GM21825 (cell line): ENCODE data around the gene CELSR2.

Source experiments
- ATAC-seq: cut with Tn5 transposase; IDR thresholded peaks from one replicate; pipeline ENCODE4 v1.9.1; 2021; ENCODE audit warnings: mild to moderate bottlenecking, moderate library complexity; ENCODE audit not compliant: unreplicated experiment

CELSR2 gene

DNA sequence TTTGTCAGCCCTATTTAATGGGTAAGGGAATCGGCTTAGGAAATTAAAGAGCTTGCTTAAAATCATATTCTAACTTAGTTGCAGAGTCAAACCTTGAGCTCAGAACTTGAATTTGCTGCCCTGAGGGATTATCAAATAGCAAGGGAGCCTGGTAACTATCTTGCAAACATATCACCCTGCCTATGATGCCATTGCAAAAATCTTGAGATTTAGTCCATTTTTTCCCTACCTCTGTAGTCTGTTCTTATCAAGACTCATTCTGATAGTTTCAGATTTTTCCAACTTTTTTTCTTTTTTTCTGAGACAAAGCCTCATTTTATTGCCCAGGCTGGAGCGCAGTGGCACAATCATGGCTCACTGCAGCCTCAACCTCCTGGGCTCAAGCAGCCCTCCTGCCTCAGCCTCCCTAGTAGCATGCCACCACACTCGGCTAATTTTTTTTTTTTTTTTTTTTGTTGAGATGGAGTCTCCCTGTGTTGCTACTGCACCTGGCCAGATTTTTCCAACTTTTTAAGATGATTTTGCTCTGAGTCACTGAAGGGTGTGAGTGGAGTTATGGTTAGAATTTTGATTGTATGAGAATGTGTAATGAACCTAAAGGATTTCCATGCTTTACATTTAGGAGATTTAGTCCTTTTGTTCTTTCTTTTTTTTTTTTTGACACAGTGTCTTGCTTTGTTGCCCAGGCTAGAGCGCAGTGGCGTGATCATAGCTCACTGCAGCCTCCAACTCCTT lies 23.5 kb upstream of the CELSR2 start:
- ATAC-seq = no peak

- ATAC-seq = no peak
These were observed 21.2 kb upstream of the CELSR2 start for GRCh38 chr1:109228167-109228566.

GRCh38 chr1:109229531-109230127 lies 19.7 kb upstream of the CELSR2 start:
- no peak for ATAC-seq

DNA sequence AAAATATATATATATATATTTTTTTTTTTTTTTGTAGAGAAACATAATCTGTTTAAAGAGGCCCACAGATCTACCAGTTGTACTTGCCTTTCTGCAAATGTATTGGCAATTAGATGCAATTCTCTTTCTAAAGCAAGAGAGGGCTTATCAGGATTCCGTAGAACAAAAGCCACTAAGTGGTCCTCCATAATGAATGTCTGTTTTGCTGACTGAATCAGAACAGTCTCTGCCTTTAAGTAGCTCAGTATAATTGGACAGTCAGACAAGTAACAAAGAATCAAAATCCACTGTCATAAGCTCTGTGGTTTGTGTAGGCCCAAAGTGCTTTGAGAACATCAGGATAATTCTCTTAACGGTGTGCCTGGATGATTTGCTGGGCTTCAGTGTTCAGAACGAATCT lies 18.3 kb upstream of the CELSR2 start:
- ATAC-seq = no peak

DNA sequence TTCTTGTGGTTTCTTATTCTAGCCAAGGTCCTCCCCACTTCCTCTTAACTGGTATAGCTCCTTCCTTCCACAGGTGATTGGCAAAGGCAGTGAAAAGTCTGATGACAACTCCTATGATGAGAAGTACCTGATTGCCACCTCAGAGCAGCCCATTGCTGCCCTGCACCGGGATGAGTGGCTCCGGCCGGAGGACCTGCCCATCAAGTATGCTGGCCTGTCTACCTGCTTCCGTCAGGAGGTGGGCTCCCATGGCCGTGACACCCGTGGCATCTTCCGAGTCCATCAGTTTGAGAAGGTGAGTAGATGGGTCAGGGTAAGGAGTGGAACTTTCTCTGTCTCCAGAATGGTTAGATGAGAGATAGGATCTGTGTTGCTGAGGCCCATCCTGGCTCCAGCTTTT lies 14.2 kb upstream of the CELSR2 start:
- no peak for ATAC-seq

DNA sequence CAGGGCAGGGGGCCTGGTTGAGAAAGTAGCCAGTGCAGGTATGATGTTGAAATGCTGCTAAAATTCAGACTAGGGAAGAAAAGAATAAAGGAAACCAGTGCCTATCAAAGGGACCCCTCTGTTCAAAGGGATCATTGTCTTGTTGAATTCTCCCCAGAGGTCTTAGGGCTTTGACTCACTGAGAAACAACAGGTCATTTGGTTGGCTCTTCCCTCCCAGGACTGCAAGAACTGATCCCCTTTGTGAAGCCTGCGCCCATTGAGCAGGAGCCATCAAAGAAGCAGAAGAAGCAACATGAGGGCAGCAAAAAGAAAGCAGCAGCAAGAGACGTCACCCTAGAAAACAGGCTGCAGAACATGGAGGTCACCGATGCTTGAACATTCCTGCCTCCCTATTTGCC lies 11.8 kb upstream of the CELSR2 start:
- no peak for ATAC-seq

DNA sequence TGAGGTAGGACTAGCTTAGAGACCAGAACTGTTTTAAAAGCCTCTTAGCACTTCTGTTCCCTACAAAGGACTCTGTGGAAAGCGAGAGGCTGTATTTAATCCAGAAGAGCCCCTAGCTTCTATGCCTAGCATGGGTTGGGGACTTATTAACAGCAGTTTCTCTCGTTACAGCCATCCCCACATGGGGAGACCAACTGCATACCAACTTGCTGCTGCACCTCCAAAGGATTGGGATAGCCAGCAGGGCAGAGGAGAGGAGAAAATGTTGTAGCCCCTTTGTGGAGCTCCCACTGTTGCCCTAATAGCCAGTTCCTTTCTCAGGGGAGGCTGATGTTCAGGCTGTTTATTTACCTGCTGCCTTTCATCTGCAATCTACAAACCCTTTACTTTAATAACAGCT lies 11.0 kb upstream of the CELSR2 start:
- ATAC-seq = no peak

DNA sequence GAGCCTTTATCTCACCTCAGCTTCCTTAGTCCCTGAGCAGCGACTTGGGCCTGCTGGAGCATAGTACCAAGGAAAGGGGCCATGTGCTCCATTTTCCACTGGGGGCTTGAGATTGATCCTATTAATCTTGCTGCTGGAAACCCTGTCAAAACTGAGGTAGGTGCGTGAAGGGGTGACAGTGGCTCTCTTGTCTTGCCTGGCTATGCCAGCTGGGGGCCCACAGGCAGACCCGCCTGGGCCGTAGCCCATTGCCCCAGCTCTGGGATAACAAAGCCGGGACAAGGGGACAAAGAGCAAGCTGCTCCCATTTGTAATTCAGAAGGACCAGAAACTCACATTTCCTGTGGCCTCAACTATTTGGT lies 10.3 kb upstream of the CELSR2 start:
- ATAC-seq = no peak

- no peak for ATAC-seq
These were observed 9.8 kb upstream of the CELSR2 start for GRCh38 chr1:109239409-109240068.

DNA sequence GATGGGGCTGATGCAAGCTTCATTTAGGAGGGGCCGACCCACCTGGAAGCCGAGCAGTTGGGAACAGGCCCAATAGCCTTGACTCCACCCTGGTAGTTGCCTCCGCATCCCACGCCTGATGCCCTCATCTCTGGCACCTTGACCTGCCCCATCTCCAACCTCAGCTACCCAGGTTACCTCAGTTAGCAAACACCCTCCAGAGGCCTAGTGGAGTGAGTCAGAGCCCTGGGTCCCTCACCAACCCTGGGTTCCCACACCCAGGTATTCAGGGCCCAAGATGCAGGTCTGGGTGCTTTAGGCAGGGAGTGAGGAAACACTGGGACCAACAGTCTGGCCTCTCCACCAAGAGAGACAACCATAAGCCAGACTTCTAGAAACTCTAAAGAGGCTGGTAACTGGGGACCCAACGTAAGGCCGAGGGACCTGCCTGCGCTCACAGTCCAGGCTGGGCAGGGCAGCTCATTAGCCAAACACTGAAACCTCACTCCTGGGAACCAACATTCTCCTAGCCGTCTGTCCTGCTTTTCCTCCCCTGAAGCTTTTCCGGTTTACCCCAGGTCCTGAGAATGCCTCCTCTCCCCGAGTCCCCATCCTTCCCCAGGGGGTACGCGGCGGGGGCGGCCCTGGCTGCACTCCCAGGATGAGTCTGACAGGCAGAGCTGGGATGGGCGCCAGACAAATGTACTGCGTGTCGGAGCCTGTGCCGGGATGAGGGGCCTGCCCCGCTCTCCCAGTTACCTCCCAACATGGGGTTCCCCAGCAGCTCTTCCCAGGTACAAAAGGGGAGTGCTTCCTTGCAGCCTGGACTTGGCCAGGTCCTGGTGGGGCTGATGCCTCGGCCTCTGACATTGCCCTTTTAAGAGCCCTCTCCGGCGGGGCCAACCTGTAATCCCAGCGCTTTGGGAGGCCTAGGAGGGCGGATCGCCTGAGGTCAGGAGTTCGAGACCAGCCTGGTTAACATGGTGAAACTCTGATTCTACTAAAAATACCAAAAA lies 8.9 kb upstream of the CELSR2 start:
- no peak for ATAC-seq

GRCh38 chr1:109241344-109241743 lies 8.0 kb upstream of the CELSR2 start:
- ATAC-seq = no peak

DNA sequence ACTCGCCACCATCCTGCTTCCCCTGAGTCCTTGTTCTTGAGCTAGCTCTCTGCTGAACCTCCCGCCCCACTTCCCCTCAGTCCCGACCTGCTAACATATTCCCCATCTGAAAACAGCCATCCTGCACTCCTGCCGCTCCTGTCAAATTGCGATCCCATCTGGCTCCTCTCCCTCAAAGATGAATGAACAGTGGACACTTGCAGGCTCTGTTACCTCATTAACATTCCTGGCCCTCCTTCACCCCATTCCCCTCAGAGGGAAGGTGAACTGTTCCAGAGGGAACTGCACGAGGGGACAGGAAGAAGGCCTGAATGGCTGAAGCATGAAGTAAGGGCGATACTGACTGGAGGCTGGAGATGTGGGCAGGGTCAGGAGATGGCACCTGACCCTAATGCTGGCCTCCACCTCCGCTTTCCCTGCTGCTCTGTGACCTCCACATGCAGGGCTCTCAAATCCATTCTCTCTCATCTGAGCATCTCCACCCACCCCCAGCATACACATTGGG lies 7.4 kb upstream of the CELSR2 start:
- ATAC-seq = no peak

DNA sequence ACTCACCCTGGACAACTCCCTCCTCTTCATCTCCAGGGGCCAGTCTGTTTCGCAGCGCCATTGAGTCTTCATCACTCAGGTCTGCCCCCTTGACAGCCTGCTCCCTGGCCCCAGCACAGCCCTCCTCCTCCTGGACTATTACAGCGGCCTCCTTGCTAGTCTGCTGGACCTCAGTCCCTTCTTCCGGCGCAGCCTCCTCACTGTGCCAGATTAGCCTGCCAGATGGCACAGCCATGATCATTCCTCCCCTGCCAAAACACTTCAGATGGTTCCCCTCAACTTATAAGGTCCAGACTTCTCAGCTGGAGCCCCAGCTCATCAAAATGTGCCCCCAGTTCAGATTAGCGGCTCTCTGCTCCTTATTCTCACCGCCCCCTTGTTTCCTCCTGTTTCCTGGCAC lies 7.0 kb upstream of the CELSR2 start:
- no peak for ATAC-seq

DNA sequence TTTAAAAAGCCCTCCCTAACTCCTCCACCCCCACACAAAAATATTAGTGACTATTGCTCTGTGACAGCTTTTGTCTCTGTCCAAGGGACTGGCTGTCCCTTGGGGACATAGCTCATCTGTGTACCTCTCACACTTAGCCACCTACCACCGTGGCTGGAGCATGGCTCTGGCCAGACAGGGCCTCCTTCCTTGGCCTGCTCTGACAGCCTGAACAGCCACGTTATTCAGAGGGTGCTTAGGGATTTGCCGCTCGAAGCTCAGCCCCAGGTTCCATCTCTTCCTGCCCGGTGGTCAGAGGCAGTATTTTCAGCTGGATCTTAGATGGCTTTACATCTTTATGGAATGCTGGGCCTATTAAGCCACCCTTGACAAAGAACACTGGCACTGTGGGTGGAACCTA lies 6.1 kb upstream of the CELSR2 start:
- no peak for ATAC-seq

- no peak for ATAC-seq
These were observed 5.3 kb upstream of the CELSR2 start for GRCh38 chr1:109243860-109244552.

DNA sequence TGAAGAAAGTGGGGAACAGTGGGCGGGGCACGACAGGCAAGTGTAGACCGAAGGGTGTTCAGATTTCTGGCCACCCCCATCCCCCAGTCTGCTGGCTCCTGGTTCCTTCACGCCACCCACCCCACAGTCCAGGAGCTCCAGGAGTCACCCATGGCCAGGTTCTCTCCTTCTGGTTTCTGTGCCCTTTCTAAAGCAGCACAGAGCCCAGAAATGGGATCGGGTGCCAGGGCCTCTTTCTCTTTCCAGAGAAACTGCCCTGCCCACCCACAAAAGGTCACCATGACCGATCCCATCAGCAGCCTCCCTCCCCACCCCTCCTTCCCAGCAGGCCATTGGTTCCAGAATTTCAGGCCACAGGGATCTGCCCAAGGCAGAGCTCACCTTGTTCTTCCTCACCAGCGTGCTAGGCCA lies 3.2 kb upstream of the CELSR2 start:
- ATAC-seq = no peak

GRCh38 chr1:109247401-109248365 lies 1.7 kb upstream of the CELSR2 start:
- ATAC-seq = no peak

- ATAC-seq = no peak
These were observed 919 bp upstream of the CELSR2 start for GRCh38 chr1:109248444-109248796.

DNA sequence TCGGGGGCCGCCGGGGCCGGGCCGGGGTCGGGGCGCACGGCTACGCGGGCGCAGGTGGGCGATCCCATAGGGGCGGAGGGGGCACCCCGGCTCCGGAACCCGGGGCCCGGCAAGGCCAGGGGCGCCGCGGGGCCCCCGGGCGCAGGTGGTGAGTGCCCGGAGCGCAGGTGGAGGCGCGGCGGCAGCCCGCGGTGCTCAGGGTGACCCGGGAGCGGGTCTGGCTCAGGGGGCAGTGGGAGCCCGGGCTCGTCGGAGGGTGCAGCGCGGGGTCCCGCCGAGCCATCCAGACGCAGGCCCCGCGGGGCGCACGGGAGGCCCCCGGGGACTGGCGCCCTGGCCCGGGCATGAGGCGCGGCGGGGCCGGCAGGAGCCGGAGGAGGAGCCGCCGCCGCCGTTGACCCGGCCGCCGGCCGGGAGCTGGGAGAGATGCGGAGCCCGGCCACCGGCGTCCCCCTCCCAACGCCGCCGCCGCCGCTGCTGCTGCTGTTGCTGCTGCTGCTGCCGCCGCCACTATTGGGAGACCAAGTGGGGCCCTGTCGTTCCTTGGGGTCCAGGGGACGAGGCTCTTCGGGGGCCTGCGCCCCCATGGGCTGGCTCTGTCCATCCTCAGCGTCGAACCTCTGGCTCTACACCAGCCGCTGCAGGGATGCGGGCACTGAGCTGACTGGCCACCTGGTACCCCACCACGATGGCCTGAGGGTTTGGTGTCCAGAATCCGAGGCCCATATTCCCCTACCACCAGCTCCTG lies 489 bp downstream of the CELSR2 start:
- peak; percentile 22 for ATAC-seq
